IPS-15b (cell line): ENCODE results near the gene ZNF529.

Experiments used
- H3K27me3 ChIP-seq: one replicate; pipeline ENCODE4 v1.6.1; 2013; ENCODE audit warnings: low read length; ENCODE audit not compliant: control insufficient read depth, insufficient read depth
- H3K36me3 ChIP-seq: one replicate; pipeline ENCODE4 v1.6.1; 2013; ENCODE audit warnings: low read length; ENCODE audit not compliant: control insufficient read depth, insufficient read depth
- H3K4me1 ChIP-seq: one replicate; pipeline ENCODE4 v1.6.1; 2013; ENCODE audit warnings: mild to moderate bottlenecking, low read length; ENCODE audit not compliant: control insufficient read depth, insufficient read depth
- H3K4me3 ChIP-seq: one replicate; pipeline ENCODE4 v1.5.1; 2013; ENCODE audit warnings: low read depth, low read length
- H3K9ac ChIP-seq: one replicate; pipeline ENCODE4 v1.6.1; 2013; ENCODE audit warnings: low read depth, mild to moderate bottlenecking, low read length
- H3K9me3 ChIP-seq: one replicate; pipeline ENCODE4 v1.6.1; 2013; ENCODE audit warnings: mild to moderate bottlenecking, low read length; ENCODE audit not compliant: control insufficient read depth, insufficient read depth

ZNF529 gene

GRCh38 chr19:36497001-36497400, 76.1 kb downstream of the ZNF529 start:
- Histone ChIP-seq H3K9me3 (peaks cover 4% of the 10 kb centered on the region), H3K4me3 (no peak overlapping the region), H3K27me3 (no peaks in the 10 kb centered on the region), H3K9ac (no peak overlapping the region), H3K36me3 (peaks cover 5% of the 10 kb centered on the region), H3K4me1 (no peaks in the 10 kb centered on the region)
